ENCODE results near the gene IFIT3. TPM values are rescaled to one million over a fixed set of nuclear protein-coding genes. Genes with fewer than 3 reads are reported as not detected.
A peak's percentile ranks its signal among the peaks of the same experiment; 100 is the strongest.
"Not testable (repeated sequence)": the region's sequence is repeated elsewhere in the genome, so short reads cannot be mapped to it uniquely, and the experiment has no call there.

Gene IFIT3
- total RNA-seq, 2 donors from 2014 or later = 2.6 to 12.6 TPM

DNA sequence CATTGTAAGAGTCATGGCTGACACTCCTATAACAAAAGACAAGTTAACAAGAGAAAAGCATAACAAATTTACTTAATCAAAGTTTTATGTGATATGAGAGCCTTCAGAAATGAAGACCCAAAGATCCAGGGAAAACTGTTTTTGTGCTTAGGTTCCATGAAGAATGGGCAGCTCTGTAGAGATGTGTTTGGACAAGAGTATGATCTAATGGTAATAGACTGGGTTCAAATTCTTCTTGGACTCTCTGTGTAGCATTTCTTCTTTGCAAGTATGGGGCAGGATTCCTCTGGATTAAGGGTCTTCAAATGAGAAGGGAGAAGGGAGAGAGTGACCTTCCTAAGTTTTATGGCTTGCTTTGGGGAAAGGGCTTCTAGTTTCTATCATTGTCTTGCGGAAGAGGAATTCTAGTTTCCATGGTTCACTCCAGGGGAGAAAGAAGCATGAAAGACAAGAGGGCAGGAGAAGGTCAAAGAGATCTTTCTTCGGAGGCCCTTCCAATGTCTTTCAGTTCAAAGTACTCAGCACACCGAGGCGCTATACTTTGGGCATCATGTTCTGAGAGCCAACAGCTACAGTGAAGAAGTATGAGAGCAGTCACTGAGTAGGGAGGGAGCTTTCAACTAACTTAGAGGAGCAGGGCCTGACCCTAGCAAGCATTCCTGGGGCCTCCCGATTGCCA, 15.4 kb downstream of the IFIT3 start:
- Mint-ChIP-seq H3K36me3 (peaks cover 10 to 11% of the 10 kb centered on the region in 2 donors), H3K27ac (no peak overlapping the region), H3K9me3 (no peaks in the 10 kb centered on the region)
- no peak for ATAC-seq
- DNase-seq (ENCODE audit: low spot score in 2 of 2) = no peak

DNA sequence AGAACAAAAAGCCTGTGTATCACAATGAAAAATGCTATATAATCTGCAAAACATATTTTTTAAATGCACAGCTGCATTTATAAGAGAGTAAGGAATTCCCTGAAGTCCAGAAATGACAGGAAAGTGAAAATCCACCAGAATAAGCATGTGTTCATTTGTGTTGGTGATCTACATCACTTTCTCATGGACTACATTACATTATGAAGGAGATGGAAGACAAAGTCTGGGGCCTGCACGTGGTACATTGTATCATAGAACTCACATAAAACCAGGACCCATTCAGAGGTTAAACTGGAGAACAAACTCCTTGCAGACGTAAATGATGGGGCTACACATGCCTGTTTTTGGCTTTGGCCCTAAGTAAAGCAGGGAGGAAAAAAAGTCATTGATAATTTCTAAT, 16.4 kb downstream of the IFIT3 start:
- no peak for ATAC-seq
- no peak for DNase-seq (ENCODE audit: low spot score in 2 of 2)
- H3K27ac Mint-ChIP-seq = no peak overlapping the region
- peaks cover 2 to 9% of the 10 kb centered on the region in 2 donors for H3K36me3 Mint-ChIP-seq
- H3K9me3 Mint-ChIP-seq = no peaks in the 10 kb centered on the region

DNA sequence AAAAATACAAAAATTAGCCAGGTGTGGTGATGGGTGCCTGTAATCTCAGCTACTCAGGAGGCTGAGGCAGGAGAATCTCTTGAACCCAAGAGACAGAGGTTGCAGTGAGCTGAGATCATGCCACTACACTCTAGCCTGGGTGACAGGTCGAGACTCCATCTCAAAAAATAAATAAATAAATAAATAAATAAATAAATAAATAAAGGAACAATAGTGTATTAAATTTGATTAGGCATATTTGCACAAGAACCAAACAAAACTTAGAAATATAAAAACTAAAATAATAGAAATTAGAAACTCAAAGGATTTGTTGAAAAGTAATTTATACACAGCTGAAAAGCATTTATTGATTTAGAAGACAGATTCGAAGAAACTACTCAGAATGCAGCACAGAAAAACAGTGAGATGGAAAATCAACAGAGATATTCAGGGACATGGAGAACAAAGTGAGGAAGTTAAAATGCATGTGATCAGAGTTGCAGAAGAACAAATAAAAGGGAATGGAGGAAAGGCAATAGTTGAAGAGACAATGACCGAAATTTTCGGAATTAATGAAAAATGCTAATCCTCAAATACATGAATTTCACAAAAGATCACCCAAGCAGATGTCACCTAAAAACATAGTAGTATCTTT, 17.7 kb downstream of the IFIT3 start:
- H3K36me3 Mint-ChIP-seq = no peaks in the 10 kb centered on the region
- no peak overlapping the region for H3K27ac Mint-ChIP-seq
- no peak for ATAC-seq

DNA sequence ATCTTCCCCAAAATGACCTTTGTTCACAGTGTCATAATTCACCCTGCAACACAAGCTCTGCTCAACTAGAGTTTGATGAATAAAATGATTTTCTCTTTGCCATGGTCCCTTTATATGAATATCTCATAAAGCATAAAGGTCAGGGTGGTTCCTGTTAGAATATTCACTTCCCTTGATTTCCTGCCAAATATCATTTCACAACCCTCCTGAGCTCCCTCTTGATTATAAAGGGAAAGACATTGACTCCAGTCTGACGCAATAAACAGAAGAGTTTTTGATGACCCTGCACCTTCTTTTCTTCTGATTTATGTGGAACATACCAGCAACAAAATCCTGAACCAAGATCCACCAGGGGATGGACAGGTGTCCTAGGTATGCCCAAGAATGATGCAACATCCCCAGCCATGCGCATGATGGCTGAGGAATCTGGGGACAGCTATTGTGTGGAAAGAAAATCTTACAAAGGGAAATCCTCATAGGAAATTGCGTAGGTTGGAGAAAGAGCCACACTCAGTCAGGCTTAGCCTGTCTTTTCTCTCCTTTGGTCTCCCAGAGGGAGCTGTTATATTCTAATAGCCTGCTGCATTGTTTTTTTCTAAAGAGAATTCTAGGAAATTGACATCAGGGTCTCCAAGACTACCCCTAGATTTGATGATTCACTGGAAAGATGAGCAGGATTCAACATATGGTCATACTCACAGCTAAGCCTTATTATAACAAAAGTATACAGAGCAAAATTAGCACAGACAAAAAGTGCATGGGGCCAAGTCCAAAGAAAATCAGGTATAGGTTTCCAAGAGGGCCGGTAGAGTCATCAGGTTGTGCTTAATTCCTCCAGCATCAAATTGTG, 18.8 kb downstream of the IFIT3 start:
- DNase-seq (ENCODE audit: low spot score in 2 of 2) (no peak), ATAC-seq (no peak)
- Mint-ChIP-seq H3K36me3 (no peaks in the 10 kb centered on the region), H3K27ac (no peak overlapping the region), H3K9me3 (no peaks in the 10 kb centered on the region)

More for the DNA sequence above, 17.7 kb downstream of the IFIT3 start:
- DNase-seq (ENCODE audit: low spot score in 2 of 2) = no peak
- H3K9me3 Mint-ChIP-seq = no peaks in the 10 kb centered on the region

DNA sequence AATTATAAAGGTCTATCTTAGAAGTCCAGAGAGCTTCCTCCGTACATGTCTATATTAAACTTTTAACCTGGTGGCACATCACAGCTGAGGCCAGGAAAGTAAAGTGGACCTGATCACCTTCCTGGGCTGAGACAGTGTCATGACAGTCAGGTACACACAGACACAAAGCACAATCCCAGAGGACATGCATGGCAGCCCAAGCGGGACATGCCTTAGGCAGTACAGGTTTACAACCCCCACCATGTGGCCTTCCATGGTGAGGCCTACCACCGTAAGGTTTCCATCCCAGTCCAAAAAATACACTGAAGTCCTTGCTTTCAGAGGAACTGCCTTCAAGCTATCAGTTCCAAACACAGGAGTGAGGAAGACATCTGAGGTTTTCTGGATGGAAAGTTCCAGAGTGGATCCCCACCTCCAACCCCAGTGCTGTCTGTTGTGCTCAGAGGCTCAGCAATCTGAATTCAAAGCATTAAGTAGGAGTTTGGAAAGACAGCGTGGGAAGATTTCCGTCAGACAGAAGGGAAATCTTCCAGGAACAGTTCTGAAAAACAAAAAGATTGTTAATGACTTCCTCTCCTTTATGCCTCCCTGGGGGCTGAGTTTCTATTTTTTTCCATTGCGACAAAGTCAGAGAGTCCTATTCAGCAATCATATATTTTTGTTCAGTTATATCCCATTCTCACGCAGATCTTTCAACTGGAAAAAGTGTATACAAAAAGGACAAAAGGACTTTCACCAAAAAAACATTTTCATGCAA, 20.1 kb downstream of the IFIT3 start:
- Mint-ChIP-seq H3K9me3 (no peaks in the 10 kb centered on the region), H3K36me3 (no peaks in the 10 kb centered on the region), H3K27ac (no peak overlapping the region)
- no peak for ATAC-seq
- no peak for DNase-seq (ENCODE audit: low spot score in 2 of 2)

DNA sequence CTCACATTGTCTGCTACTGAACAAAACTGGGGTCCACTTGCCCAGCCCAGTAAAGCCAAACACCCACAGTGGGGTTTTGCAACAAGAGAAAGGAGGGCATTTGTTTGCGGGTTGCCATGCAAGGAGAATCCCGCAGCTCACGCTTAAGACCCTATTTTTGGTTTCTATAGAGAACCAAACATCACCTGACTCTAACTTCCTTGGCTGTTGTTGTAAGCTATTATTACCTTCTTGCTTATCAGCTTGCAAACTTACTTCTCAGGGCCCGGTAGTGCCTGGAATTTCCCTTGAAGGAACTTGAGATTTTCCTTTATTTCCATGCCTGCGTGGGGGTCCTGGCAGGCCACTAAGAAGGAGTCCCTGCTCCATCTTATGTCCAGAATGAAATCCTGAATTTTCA, 20.7 kb downstream of the IFIT3 start:
- Mint-ChIP-seq H3K9me3 (no peaks in the 10 kb centered on the region), H3K27ac (no peak overlapping the region), H3K36me3 (no peaks in the 10 kb centered on the region)
- DNase-seq (ENCODE audit: low spot score in 2 of 2) (no peak), ATAC-seq (no peak)

DNA sequence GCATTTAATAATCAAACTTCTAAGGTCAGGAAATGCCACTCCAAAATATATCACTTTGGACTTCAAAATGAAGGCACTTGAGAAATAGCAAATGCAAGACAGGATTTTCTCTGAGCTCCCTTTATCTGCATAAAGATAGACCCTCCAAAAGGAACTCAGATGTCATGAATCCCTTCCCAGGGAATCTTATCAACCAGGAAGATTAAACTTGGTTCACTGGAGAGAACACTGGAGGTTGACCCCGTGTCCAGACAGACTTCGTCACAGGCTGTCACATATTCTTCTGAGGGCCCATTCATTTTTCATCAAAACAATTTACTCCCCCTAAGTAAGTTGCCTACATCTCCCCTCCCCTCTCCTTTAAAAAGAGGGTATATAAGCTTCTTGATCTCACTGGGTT, 21.2 kb downstream of the IFIT3 start:
- ATAC-seq = no peak
- Mint-ChIP-seq H3K9me3 (peaks cover under 1 to 1% of the 10 kb centered on the region in 2 donors), H3K27ac (no peak overlapping the region), H3K36me3 (peaks cover 1 to 3% of the 10 kb centered on the region in 2 donors)
- no peak for DNase-seq (ENCODE audit: low spot score in 2 of 2)

DNA sequence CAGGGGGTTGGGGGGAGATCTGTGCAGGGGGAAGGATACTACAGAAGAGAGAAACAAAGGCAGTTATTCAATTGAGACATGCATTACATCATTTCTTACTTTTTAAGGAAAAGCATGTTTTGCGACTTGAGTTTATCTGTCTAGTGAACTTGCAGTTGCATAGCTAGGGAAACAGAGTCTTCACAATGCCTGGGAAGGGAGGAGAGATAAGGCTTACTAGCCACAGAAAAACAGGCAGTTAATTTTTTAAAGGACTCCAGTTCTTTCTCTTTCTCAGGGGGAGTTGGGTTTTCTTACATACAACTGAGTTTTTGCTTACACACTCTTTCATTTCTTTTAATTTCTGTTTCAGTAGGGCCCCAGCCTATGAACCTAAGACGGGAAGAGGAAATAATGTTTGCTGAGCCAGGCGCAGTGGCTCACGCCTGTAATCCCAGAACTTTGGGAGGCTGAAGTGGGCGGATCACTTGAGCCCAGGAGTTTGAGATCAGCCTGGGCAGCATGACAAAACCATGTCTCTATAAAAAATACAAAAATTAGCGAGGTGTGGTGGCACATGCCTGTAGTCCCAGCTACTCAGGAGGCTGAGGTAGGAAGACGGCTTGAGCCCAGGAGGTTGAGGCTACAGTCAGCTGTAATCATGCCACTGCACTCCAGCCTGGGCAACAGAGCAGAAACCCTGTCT, 23.0 kb downstream of the IFIT3 start:
- not testable (repeated sequence) for H3K27ac Mint-ChIP-seq; DNase-seq (ENCODE audit: low spot score in 2 of 2); H3K36me3 Mint-ChIP-seq; H3K9me3 Mint-ChIP-seq
- ATAC-seq = peak in 1 of 2 donors; percentile 25

DNA sequence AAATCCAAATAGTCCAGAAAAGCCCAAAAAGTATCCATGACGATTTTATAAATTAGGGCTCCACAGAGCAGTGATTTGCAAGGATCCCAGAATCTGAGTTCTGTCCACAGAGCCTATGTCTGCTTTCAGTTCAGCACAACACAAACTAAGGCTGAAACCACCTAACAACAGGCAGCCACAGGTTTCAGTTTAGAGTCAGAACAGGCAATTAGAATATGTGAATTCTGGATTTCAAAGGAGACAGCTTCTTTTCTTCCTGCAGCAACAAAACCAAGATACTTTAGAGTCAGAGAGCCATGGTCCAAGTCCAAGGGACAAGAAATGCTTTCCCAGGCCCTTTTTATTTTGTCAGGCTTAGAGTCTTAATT, 23.6 kb downstream of the IFIT3 start:
- H3K36me3 Mint-ChIP-seq = peaks cover 5 to 7% of the 10 kb centered on the region in 2 donors

DNA sequence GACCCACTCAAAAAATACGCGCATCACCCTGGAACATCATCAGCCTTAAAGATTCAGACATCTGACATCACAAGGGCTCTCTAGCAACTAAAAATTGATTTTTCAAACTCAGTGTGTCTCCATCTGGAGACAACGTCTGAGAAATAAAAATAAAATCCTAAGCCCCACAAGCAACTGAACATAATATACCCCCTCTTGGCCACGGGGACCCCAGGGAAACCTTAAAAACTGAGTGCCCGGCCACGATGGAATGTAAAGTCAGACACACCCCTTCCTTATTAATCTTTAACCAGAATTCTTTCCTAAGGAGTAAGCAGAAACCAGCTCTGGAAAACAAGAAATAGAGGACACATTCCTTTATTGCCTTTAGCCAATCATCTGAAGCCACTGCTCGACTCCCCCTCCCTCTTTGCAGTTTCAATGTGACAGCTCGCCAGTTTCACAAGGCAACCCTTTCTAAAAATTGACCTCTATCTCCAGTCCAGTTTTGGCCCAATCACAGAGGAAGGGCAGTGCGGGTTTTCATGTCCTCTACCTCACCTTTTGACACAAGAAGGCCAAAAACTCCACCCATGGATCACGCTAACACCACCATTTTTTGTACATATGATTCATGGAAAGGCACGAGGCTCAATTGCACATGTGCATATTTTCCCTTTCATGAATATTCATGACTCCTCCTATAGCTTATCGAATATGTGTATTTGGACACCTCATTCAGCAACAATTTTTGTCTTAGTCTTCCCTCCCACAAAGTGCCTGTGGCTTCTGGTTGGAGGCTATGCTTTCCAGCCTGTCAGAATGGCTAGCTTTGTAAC, 24.2 kb downstream of the IFIT3 start:
- DNase-seq (ENCODE audit: low spot score in 2 of 2) (no peak), ATAC-seq (no peak)
- H3K36me3 Mint-ChIP-seq = peaks cover 5 to 7% of the 10 kb centered on the region in 2 donors
- H3K27ac Mint-ChIP-seq = no peak overlapping the region
- H3K9me3 Mint-ChIP-seq = peaks cover 3 to 4% of the 10 kb centered on the region in 2 donors

More for the DNA sequence above, 23.6 kb downstream of the IFIT3 start:
- DNase-seq (ENCODE audit: low spot score in 2 of 2) (peak in 1 of 2 donors; percentile 33), ATAC-seq (peak; percentile 62 to 98)
- H3K9me3 Mint-ChIP-seq = peaks cover 3 to 4% of the 10 kb centered on the region in 2 donors
- no peak overlapping the region for H3K27ac Mint-ChIP-seq

DNA sequence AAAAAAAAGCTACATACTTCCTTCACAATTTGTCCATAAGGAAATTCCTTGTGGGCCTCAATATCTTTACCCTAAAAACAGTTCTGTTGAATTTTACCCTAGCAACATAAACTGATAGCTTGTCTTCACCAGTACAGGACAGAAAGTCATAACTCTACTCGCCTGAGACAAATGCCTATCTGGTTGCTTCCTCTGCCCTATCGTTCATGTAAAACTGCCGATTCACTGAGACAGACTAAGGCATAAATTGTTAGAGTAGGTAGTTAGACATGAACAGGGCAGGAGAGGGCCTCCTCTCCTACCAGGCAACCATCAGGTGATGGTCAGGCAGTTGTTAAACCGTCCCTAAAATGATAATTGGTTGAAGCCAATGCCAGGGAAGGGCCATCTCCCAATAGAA, 25.0 kb downstream of the IFIT3 start:
- Mint-ChIP-seq H3K9me3 (peaks cover 3 to 4% of the 10 kb centered on the region in 2 donors), H3K36me3 (peaks cover 5 to 7% of the 10 kb centered on the region in 2 donors), H3K27ac (no peak overlapping the region)
- DNase-seq (ENCODE audit: low spot score in 2 of 2) = no peak
- ATAC-seq = no peak

DNA sequence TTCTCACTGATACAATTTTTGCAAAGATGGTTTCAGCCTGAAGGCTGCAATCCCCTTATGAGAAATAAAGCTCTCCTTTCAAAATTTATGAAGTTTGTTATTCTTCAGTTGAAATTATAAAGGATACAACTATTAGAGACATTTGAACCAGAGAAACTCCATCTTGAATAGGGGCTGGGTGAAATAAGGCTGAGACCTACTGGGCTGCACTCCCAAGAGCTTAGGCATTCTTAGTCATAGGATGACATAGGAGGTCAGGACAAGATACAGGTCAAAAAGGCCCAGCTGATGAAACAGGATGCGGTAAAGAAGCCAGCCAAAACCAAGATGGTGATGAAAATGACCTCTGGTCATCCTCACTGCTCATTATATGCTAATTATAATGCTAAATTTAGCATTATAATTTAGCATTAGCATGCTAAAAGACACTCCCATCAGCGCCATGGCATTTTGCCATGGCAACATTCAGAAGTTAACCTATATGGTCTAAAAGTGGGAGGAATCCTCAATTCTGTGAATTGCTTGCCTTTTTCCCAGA, 27.7 kb downstream of the IFIT3 start:
- DNase-seq (ENCODE audit: low spot score in 2 of 2) = no peak
- peaks cover 3 to 4% of the 10 kb centered on the region in 2 donors for H3K9me3 Mint-ChIP-seq
- peaks cover 5 to 7% of the 10 kb centered on the region in 2 donors for H3K36me3 Mint-ChIP-seq
- peak in 1 of 2 donors; percentile 52 for ATAC-seq
- H3K27ac Mint-ChIP-seq = no peak overlapping the region

DNA sequence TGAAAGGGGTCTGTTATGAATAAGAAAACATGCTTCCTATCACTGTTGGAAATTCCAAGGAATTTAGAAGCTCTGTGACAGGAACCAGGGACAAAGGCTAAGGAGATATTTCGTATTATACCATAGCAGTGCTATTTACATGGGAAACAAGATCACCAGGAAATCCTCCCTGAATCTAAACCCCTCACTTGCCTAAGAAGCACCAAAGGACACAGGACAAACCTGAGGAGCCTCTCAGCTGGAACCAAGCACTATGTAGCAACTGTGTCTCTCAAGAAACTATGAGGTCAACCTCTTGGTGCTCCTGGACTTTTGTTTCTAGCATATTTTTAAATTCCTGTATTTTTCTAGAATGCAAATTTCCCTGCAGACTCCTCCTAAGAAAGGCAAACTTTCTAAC, 29.3 kb downstream of the IFIT3 start:
- no peak for ATAC-seq
- Mint-ChIP-seq H3K36me3 (peaks cover 5 to 7% of the 10 kb centered on the region in 2 donors), H3K27ac (no peak overlapping the region), H3K9me3 (peaks cover 3 to 4% of the 10 kb centered on the region in 2 donors)
- DNase-seq (ENCODE audit: low spot score in 2 of 2) = no peak

DNA sequence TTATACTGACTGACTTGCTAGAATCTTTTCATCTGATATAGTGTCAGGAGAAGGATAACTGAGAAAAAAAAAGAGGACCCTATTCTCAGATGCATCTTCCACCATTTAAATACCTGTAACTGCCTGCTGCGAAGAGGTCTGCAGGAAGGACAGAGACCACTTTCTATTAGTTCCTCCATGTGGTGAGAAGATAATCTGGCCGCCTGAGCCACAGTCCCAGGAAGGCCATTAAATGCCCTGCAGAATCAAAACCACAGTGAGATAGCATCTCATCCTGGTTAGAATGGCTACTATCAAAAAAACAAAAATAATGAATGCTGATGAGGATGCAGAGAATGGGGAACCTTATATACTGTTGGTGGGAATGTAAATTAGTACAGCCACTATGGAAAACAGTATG, 30.2 kb downstream of the IFIT3 start:
- Mint-ChIP-seq H3K36me3 (peaks cover 5 to 7% of the 10 kb centered on the region in 2 donors), H3K27ac (no peak overlapping the region), H3K9me3 (peaks cover 3 to 4% of the 10 kb centered on the region in 2 donors)
- DNase-seq (ENCODE audit: low spot score in 2 of 2) (no peak), ATAC-seq (no peak)

DNA sequence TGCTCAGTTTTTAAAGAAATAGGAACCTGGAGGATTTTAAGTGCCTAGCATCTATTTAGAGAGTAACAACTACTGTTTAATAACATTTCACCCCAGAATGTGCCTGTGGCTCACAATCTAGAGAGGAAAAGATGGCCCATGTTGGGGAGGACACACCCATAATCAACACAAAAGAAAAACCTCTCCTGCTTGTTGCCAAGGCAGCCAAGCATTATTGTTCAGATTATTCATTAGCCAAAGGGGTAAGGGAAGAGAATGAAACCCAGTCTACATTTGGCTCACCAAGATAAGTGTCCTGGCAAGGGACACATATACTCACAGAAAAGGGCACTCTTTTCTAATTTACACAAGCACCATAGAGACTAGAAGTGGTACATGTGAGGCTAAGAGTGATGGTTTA, 32.4 kb downstream of the IFIT3 start:
- ATAC-seq (no peak), DNase-seq (ENCODE audit: low spot score in 2 of 2) (no peak)
- Mint-ChIP-seq H3K36me3 (no peaks in the 10 kb centered on the region), H3K9me3 (no peaks in the 10 kb centered on the region), H3K27ac (no peak overlapping the region)
